Measurements from ENCODE around the gene ABCB8.
"Not testable (repeated sequence)": the region's sequence is repeated elsewhere in the genome, so short reads cannot be mapped to it uniquely, and the experiment has no call there.

The ABCB8 gene

GRCh38 chr7:151005566-151005965, 22.7 kb upstream of the ABCB8 start:
- TF ChIP-seq GATA1 (IDR thresholded peaks at IDR 0.05; ENCODE audit: low read depth, low read length): no peak
- TF ChIP-seq POLR2A (IDR thresholded peaks at IDR 0.05; ENCODE audit: low read length): no peak
- DNase-seq: no peak

DNA sequence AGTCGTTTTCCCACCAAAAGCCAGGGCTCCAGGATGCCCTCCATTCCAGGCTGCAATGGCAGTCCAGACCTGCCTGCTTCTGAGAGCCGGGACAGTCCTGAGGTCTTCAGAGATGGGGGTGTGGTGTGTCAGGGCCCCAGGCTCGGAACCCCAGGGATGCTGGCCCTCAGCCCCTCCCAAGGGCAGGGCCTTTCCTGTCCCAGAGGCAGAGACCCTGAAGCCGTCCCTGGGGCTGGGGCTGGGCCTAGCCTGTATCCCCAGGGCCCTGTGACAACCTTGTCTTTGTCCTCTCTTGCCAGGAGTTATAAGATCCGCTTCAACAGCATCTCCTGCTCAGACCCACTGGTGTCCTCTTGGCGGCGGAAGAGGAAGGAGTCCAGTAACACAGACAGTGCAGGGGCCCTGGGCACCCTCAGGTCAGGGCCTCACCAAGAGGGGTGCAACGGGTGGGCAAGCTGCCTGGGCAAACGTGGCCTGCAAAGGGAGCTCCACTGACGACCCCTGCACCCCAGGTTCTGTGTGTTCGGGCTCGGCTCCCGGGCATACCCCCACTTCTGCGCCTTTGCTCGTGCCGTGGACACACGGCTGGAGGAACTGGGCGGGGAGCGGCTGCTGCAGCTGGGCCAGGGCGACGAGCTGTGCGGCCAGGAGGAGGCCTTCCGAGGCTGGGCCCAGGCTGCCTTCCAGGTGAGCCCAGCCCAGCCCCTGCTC, 21.5 kb upstream of the ABCB8 start:
- TF ChIP-seq GATA1 (IDR thresholded peaks at IDR 0.05; ENCODE audit: low read depth, low read length): no peak
- no peak for TF ChIP-seq POLR2A (IDR thresholded peaks at IDR 0.05; ENCODE audit: low read length)

GRCh38 chr7:151007469-151007898, 20.8 kb upstream of the ABCB8 start:
- TF ChIP-seq GATA1 (IDR thresholded peaks at IDR 0.05; ENCODE audit: low read depth, low read length) (no peak), POLR2A (IDR thresholded peaks at IDR 0.05; ENCODE audit: low read length) (no peak)
- DNase-seq: no peak

More for the DNA sequence above, 21.5 kb upstream of the ABCB8 start:
- no peak for DNase-seq

- peak; percentile 78 to 86 for DNase-seq
- TF ChIP-seq GATA1 (IDR thresholded peaks at IDR 0.05; ENCODE audit: low read depth, low read length) (no peak), POLR2A (IDR thresholded peaks at IDR 0.05; ENCODE audit: low read length) (no peak)
These were observed 20.1 kb upstream of the ABCB8 start for GRCh38 chr7:151008143-151008510.

- peak; percentile 87 to 89 for DNase-seq
- peak; percentile 45 for TF ChIP-seq POLR2A (IDR thresholded peaks at IDR 0.05; ENCODE audit: low read length)
- no peak for TF ChIP-seq GATA1 (IDR thresholded peaks at IDR 0.05; ENCODE audit: low read depth, low read length)
These were observed 19.5 kb upstream of the ABCB8 start for GRCh38 chr7:151008511-151009323.

DNA sequence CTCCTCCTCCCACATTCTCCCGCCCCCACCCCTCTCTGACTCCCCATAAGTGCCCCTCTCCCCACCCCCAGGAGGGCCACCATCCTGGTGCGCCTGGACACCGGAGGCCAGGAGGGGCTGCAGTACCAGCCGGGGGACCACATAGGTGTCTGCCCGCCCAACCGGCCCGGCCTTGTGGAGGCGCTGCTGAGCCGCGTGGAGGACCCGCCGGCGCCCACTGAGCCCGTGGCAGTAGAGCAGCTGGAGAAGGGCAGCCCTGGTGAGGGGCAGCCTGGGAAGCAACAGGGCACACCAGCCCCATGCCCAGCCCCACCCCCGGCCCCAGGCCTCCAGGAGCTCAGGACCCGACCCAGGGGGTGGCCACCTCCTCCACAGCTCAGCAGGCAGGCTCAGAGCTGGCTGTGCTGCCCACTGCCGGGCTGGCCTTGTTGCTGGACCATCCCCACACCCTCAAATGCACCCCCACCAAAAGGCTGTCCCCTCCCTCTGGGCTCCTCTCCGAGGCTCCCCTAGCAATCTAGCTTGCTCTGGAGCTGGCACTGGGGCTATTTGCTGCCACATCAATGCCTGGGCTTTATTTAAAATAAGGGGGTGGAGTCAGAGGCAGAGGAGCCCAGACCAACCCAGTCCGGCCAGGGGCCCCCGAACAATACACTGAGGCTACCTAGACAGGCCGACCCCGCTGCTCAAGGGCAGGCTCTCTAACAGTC, 18.8 kb upstream of the ABCB8 start:
- peak in 1 of 2 experiments; percentile 30 for DNase-seq
- no peak for TF ChIP-seq POLR2A (IDR thresholded peaks at IDR 0.05; ENCODE audit: low read length)
- no peak for TF ChIP-seq GATA1 (IDR thresholded peaks at IDR 0.05; ENCODE audit: low read depth, low read length)

- no peak for DNase-seq
- TF ChIP-seq POLR2A (IDR thresholded peaks at IDR 0.05; ENCODE audit: low read length) (no peak), GATA1 (IDR thresholded peaks at IDR 0.05; ENCODE audit: low read depth, low read length) (no peak)
These were observed 18.3 kb upstream of the ABCB8 start for GRCh38 chr7:151010037-151010306.

DNA sequence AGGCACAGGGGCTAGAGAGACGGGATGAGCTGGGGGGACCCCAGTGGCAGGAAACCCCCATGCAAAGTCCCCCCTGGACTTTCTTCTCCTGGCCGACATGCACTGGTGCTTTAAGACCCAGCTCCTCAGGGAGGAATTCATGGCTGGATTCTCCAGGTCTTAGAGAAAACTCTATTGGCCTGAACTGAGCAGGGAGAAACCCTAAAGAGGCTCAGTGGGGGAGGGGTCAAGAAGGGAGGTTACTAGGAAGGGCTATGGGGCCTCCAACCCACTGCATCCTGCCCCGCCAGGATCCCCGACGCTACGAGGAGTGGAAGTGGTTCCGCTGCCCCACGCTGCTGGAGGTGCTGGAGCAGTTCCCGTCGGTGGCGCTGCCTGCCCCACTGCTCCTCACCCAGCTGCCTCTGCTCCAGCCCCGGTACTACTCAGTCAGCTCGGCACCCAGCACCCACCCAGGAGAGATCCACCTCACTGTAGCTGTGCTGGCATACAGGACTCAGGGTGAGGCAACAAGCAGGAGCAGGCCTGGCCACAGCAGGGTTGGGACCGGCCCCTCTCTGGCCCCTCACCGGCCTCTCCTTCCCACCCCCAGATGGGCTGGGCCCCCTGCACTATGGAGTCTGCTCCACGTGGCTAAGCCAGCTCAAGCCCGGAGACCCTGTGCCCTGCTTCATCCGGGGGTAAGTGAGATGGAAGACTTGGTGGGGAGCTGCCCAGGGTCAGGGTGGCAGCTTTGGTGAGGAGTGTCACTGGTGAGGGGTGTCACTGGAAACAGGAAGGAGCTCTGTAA, 17.7 kb upstream of the ABCB8 start:
- TF ChIP-seq POLR2A (IDR thresholded peaks at IDR 0.05; ENCODE audit: low read length) (no peak), GATA1 (IDR thresholded peaks at IDR 0.05; ENCODE audit: low read depth, low read length) (no peak)
- peak; percentile 43 to 46 for DNase-seq

DNA sequence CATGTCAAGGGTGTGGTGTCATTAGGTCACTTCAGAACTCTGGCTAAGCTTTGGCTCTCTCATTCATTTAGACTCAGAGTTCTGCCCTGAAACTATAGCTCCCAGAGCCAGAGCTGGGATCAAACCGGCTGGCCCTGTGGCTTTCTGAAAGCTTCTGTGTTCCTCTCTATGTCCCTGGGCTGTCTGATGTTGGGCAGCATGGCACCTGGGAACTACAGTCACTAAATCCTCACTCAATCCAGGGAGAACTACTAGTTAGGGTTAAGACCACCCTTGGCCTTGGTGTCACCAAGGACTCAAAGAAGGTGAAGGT, 17.2 kb upstream of the ABCB8 start:
- no peak for DNase-seq
- TF ChIP-seq GATA1 (IDR thresholded peaks at IDR 0.05; ENCODE audit: low read depth, low read length) (no peak), POLR2A (IDR thresholded peaks at IDR 0.05; ENCODE audit: low read length) (no peak)

- not testable (repeated sequence) for DNase-seq
These were observed 16.6 kb upstream of the ABCB8 start for GRCh38 chr7:151011616-151012015.

DNA sequence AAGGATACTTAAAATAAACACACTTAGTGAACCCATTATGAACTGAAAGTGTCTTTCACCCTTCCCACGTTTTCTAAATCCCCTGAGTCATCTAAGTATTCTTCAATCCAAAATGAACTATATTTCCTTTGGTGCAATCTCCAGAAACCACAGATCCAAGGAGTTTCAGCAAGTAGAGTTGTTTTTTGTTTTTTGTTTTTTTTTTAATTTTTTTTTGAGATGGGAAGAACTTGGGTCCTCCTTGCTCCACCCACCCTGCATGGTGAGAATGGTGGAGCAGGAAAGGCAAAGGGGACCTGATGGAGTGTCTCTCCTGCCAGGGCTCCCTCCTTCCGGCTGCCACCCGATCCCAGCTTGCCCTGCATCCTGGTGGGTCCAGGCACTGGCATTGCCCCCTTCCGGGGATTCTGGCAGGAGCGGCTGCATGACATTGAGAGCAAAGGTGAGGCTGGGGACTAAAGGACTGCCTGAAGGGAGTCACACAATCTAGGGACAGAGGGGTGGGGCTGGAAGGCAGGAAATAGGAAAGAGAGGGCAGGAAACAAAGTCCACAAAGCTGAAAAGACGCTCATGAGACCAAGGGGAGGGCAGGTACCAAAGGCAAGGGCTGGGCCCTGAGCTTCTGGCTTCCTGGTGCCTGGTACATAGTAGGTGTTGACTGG, 16.1 kb upstream of the ABCB8 start:
- TF ChIP-seq GATA1 (IDR thresholded peaks at IDR 0.05; ENCODE audit: low read depth, low read length) (no peak), POLR2A (IDR thresholded peaks at IDR 0.05; ENCODE audit: low read length) (no peak)
- DNase-seq: no peak

GRCh38 chr7:151012911-151013347, 15.3 kb upstream of the ABCB8 start:
- peak; percentile 47 to 60 for DNase-seq
- TF ChIP-seq GATA1 (IDR thresholded peaks at IDR 0.05; ENCODE audit: low read depth, low read length) (no peak), POLR2A (IDR thresholded peaks at IDR 0.05; ENCODE audit: low read length) (no peak)

DNA sequence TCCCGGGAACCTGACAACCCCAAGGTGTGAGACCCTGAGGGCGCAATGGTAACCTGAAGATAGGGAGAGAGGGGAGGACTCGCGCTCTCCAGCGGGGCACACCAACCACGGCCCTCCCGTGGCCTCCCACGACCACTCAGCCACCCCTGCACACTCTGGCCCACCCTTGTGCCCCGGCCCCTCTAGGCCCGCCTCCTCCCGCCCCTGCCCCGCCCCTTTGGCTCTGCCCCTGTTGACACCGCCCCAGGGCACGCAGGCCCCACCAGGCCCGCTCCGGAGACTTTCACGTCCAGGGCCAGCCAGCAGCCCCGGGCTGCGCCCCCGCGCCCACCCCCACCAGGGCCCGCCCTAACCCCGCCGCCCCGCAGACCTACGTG, 14.9 kb upstream of the ABCB8 start:
- no peak for DNase-seq
- TF ChIP-seq GATA1 (IDR thresholded peaks at IDR 0.05; ENCODE audit: low read depth, low read length) (no peak), POLR2A (IDR thresholded peaks at IDR 0.05; ENCODE audit: low read length) (no peak)
